HG03442 (cell line): ENCODE results near the gene ZNF341.
A peak's percentile ranks its signal among the peaks of the same experiment; 100 is the strongest.
"Not testable (repeated sequence)": the region's sequence is repeated elsewhere in the genome, so short reads cannot be mapped to it uniquely, and the experiment has no call there.

Experiments
- ATAC-seq: cut with Tn5 transposase; IDR thresholded peaks from one replicate; pipeline ENCODE4 v1.9.1; 2021; ENCODE audit warnings: mild to moderate bottlenecking, moderate library complexity; ENCODE audit not compliant: unreplicated experiment

Gene ZNF341

DNA sequence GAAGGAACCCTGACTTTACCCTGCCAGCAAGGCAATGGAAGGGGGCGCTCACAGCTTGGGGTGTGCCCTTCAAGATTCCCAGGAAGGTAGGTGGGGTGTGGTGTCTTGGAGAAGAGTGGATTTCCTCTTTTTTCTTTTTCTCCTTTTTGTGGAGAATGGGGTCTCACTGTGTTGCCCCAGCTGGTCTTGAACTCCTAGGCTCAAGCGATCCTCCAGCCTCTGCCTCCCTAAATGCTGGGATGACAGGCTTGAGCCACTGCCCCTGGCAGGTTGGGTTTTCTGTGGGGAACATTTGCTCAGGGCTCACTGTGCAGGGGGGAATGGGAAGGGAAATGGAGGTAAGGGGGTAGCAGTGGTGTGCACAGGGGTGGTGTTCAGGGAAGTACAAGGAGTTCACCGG lies 4.0 kb upstream of the ZNF341 start:
- ATAC-seq, result no peak

DNA sequence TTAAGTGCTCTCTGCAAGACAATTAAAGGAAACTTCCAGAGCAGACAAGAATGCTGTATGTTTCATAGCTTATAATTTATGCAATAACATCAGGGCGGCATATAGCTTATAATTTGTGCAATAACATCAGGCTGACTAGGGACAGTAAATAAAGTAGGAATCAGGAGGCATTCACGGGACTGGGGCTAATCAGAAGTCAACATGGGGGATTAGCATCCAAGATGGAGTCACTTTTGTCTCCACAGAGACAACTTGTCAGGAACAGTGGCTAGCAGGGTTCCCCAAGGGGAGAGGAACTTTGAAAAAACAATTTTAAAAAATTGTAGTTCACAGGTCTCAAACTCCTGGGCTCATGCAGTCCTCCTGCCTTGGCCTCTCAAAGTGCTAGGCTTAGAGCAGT lies 3.3 kb upstream of the ZNF341 start:
- no peak for ATAC-seq

DNA sequence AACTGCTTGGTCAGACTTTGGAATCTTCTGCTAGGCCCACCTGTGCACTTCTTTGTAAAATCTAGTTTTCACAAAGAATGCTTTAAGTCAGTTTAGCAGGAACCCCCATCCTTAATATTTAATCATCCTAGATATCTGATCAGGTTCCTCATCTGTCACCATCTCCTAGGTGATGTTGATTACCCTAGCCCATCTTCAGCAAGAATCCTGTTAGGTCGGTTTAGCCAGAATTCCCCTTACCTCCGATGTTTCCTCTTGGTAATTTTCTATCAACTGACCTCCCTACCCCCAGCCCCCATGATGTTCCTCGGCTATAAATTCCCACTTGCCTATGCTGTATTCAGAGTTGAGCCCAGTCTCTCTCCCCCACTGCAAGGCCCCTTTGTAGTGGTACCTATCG lies 2.7 kb upstream of the ZNF341 start:
- no peak for ATAC-seq

DNA sequence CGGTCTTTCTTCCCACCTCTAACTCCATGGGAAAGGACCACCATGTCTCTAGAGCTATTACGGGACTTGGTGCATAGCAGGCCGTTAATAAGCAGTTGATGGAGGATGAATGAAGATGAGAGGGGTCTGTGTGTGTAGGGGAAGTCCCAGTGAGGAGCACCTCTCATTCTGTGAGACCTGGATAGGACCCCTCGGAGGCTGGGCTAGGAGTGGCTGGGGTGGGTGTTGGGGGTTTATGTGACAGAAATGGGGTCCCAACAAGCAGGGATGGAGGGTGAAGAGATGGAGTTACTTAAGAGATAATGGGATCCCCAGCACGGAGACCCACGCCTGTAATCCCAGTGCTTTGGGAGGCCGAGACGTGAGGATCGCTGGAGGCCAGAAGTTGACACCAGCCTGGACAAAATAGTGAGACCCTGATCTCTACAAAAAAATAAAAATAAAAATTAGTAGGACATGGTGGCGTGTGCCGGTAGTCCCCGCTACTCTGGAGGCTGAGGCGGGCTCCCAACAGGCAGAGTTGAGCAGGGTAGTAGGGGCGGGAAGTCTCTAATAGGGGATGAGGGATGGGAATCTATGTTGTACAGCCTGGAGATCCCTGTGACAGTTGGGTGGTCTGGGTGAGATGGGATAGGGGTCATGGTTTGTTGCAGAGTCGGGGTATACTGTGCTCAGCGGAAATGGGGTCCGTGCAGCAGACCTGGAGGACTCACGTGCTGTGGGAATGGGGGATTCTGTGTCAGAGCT lies 677 bp upstream of the ZNF341 start:
- ATAC-seq, result no peak

DNA sequence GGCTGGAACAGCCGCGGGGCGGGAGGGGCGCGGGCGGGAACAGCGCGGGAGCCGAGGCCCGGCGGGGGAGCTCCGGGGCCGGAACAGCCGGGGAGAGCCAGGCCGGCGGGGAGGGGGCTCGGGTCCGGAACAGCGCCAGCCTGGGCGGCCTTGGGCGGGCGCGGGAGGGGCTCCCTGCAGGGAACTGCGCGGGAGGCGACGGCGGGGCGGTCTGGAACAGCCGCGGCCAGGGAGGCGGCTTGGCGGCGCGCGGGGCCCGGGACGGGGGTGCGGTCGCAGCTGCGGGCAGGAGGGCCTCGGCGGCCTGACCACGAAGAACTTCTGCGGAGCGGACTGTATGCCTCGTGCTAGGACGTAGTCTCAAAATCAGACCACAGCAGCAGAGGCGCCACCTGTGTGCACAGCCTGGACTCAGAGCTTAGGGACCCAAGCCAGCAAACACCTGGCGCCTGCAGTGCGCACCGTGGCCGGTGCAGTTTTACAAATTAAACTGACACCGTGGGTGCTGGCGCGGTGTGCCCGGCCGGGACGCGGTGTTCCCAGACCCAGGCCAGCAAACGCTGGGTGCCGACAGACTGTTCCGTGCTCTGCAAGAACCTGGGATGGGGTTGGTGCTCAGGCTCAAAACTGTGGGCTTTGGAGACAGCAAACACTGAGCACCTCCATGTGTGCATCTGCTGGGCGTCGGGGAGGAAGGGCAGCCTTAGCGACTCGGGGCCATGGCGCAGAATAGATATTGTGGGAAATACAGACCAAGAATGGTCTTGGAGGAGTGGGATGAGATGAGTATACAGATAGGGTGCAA lies 572 bp downstream of the ZNF341 start:
- ATAC-seq, result peak; percentile 42

DNA sequence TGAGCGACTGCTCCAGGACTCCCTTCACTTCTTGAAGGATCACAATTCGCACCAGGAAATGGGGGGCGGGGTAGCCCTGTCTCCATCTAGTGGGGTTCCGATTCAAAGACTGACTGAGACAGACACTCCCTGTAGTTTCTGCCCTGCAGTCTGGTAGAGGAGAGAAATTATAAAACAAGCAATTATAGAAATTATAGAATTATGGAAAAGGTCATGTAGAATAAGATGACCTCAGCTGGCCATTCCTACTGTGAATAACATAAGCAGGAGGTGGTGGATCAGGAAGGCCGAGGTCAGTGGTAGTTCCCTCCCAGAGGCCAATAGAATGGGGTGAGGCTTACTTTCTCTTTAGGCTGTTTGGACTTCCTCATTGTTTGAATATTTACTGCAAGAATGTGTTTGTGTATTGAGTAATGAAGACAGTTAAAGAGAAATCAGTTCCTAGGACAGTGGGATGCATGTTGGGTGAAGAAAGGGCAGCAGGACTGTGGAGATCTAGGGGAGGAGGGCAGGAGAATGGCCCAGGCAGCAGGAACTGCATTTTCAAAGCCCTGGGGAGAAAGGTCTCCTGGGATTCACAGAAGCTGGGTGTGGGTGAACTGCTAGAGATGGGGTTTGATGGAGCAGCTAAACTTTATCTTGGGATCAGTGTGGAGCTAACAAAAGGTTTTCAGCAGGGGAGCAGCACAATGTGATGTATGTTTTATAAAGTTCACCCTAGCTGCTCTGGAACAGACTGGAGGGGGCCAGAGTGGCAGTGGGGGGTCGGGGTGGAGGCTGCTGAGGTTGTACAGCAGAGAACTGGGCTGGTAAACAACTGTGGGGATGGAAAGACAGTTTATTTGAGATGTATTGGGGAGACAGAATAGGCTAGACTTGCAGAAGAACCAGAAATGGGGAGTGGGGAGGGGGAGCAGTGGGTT lies 2.1 kb downstream of the ZNF341 start:
- ATAC-seq, result no peak

DNA sequence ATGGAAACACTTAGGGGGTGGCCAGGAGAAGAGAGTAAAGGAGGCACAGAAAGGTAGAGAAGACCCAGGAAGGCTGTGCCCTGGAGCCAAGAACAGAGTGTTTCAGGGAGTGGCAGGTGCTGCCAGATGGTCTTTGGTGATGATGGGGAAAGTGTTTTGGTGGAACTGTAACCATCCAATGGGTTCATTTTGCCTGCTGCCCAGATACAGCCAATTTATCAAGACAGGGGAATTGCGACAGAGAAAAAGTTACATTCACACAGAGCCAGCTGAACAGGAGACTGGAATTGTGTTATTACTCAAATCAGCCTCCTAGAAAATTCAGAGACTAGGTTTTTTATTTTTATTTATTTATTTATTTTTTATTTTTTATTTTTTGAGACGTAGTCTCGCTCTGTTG lies 5.2 kb downstream of the ZNF341 start:
- ATAC-seq, result no peak

DNA sequence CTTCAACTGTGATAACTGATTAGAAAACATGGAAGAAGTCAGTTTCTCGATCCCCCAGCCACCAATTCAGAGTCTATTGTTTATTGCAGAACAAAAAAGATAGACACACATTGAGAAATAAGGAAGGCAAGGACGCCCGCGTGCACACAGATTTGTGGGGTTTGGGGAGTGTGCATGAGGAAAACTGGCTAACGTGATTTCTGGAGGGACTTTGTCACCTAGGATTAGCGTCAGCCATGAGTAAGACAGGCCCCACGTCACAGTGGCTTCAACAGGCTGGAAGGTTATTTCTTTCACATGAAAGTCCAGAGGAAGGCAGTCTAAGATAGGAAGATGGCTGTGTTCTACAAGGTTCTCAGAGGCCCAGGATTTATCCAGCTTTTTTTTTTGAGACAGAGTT lies 7.7 kb downstream of the ZNF341 start:
- no peak for ATAC-seq

DNA sequence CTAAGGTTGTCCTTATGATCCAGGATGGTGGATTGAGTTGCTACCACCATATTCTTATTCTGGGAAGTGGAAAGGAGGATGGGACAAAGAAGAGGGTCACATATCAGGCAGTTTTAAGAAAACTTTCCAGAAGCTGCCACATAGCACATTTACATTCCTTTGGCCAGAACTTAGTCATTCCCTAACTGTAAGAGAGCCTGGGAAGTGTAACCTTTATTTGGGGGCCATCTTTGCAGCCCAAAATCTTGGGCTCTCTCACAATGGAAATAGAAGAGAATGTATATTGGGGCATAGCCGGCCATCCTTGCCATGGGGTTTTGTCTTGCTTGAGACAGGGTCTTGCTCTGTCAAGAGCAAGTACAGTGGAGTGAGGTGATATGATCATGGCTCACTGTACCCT lies 8.4 kb downstream of the ZNF341 start:
- ATAC-seq, result no peak

DNA sequence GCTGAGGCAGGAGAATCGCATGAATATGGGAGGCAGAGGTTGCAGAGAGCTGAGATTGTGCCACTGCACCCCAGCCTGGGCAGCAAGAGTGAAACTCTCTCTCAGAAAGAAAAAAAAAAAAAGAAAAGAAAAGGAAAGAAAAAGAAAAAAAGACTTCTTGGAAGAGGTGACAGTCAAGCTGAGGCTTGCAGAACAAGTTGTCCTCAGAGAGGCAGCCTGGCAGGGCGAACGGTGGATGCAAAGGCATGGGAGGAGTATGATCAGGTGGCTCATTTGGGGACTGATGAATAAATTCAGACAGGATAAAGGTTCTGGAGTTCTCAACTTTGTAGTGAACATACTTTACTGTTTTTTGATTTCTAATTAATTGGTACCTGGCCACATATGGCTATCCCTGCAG lies 12.4 kb downstream of the ZNF341 start:
- no peak for ATAC-seq

DNA sequence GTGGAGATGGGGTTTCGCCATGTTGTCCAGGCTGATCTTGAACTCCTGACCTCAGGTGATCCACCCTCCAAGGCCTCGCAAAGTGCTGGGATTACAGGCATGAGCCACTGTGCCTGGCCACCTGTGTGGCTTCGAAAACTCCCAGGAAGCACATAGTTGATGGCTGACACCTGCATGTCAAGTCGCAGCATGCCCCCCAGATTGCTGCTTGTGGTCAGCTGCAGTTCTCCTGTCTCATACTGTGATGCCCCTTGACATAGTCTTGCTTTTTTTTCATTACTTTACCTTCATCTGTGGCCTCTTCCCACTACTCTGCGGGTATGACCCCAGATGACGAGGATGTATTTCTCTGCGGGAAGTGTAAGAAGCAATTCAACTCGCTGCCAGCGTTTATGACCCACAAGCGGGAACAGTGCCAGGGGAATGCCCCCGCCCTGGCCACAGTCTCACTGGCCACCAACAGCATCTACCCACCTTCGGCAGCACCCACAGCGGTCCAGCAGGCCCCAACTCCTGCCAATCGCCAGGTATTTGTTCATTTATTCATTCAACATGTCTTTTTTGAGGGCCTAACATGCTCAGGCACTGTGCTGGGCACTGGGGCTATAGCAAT lies 13.1 kb downstream of the ZNF341 start:
- ATAC-seq, result no peak

DNA sequence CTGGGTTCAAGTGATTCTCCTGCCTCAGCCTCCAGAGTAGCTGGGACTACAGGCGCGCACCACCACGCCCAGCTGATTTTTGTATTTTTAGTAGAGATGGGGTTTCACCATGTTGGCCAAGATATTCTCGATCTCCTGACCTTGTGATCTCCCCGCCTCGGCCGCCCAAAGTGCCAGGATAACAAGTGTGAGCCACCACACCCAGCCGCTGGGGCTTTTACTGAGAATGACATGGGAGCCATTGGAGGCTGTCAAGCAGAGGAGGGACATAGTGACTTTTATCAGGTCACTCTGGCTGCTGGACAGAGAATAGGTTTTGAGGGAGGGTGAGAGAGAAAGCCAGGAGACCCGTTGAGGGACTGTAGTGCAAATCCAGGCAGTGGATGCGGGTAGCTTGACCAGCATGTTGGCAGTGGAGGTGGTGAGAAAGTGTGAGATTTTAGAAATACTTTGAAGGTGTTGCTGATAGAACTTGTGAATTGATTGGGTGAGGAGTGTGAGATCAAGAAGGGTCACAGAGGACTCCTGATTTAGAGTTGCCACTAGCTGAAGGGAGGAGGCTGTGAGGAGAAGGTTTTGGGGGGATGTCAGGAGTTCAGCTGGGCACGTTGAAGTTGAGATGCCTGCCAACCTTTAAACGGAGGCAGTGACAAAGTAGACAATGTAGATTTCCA lies 14.7 kb downstream of the ZNF341 start:
- ATAC-seq, result no peak

DNA sequence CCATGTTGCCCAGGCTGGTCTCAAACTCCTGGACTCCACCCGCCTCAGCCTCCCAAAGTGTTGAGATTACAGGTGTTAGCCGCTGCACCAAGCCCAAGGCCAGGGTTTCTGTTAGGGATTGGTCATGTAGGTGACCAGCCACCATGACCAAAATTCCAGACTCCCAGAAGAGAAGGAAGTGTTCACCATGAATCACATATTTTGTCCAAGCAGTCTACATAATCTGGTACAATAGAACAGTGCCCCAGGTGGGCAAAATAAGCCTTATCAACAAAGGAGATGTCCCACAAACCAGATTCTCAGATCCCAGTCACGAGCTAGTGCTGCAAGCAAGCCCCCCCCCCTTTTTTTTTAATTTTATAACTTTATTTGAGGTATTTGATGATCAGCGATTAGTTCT lies 20.0 kb downstream of the ZNF341 start:
- no peak for ATAC-seq

DNA sequence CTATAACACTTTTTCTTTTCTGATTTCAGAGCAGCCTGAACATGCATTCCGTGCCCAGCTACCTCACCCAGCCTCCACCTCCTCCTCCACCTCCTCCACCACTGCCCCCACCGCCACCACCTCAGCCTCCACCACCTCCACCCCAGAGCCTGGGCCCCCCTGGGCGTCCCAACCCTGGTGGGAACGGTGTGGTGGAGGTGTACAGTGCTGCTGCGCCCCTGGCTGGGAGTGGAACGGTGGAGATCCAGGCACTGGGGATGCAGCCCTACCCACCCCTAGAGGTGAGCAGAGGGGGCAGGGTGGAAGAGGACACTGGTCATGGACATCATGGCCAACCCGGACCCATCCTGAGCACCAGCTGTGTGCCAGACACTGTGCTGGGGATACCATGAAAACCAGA lies 21.3 kb downstream of the ZNF341 start:
- no peak for ATAC-seq

DNA sequence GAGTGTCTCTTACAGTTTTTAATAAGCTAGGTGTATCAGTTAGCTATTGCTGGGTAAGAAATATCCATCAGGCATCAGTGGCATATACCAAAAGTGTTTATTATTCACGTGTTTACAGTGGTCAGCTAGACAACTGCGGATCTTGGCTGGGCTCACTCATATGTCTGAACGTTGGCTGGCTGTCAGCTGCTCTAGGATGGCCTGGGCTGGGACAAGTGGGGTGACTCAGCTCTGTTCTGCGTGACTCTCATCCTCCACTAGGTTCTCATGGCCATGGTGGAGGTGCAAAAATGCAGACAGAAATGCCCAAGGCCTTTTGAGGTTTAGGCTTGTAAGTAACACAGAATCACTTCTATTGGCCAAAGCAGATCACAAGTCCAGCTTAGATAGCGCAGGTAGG lies 22.0 kb downstream of the ZNF341 start:
- no peak for ATAC-seq

DNA sequence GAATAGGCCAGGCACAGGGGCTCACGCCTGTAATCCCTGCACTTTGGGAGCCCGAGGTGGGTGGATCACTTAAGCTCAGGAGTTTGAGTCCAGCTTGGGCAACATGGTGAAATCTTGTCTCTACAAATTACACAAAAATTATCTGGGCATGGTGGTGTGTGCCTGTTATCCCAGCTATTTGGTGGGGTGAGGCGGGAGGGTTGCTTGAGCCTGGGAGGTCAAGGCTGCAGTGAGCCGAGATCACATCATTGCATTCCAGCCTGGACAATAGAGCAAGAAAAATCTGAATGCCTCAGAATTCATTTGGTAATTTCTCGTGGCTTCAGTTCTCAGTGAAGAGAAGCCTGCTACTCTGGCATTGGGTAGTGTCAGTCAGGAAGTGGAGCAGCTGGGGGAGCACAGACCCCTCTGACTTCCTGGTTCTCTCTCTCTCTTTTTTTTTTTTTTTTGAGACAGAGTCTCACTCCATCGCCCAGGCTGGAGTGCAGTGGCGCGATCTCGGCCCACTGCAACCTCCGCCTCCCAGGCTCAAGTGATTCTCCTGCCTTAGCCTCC lies 24.2 kb downstream of the ZNF341 start:
- not testable (repeated sequence) for ATAC-seq

DNA sequence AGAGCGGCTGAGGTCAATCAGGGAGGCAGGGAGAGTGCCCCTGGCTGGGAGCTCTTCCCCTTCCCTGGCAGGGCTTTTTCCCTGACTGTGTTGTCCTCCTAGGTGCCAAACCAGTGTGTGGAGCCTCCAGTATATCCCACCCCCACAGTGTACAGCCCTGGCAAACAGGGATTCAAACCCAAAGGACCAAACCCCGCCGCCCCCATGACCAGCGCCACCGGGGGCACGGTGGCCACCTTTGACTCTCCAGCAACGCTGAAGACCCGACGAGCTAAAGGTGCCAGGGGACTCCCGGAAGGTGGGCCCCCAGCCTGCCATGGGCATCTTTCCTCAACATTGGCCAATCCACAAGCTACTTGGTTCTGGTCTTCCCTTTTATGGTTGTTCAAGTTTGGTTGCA lies 25.2 kb downstream of the ZNF341 start:
- no peak for ATAC-seq

DNA sequence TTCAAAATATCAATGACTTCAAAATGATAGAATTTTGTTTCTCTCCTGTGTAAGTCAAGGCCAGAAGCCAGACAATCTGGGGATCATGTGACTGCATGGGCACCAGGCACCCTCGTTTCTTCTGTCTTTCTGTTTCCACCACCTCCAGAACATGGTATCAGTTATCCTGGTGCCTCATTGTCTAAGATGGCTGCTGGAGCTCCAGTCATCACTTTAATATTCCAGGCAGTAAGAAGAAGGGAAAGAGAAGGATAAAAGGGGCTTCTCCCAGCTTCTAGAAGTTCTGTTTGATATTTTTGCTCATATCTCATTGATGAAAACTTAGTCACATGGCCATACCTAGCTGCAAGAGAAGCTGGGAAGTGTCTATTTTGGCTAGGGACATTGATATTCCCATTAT lies 25.7 kb downstream of the ZNF341 start:
- no peak for ATAC-seq

DNA sequence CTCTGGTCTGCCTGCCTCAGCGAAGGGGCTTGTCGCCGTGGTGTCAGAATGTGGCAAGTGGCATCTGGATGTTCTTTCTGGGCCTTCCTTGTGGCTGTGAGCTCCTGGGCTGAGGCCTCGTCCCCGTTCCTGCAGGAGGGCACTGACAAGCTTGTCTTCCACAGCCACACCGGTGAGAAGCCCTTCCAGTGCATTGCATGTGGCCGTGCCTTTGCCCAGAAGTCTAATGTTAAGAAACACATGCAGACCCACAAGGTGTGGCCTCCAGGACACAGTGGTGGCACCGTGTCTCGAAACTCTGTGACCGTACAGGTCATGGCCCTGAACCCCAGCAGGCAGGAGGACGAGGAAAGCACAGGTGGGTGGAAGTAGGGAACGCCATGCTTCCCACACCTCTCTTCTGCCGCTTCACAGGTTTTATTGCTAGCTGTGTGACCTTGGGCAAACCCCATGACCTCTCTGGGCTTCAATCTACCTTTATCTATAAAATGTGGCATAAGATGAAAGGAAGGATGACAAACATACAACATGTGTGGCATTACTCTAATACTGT lies 30.0 kb downstream of the ZNF341 start:
- no peak for ATAC-seq

DNA sequence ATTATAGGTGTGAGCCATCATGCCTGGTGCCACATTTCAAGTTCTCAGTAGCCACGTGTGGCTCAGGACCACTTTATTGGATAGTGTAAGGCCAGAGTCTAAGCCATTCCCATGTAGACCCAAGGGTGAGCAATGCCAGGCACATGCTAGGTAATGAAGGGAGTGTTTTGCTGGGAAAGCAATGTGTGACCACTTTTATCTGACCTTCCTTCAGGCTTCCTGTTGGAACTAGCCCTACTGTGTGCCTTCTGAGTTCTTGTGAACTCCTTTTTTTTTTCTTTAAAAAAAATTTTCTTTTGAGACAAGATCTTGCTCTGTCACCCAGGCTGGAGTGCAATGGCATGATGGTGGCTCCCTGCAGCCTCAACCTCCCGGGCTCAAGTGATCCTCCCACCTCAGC lies 33.3 kb downstream of the ZNF341 start:
- no peak for ATAC-seq
